GM23248 (cell line): ENCODE data around the gene MTNR1A.

Experiments
- EZH2 ChIP-seq: fragments of 200-600 bp; sonication (generic); IDR thresholded peaks from 2 replicates; pipeline ENCODE4 v1.6.1; 2018; ENCODE audit warnings: antibody characterized with exemption, mild to moderate bottlenecking; ENCODE audit not compliant: insufficient read depth, poor library complexity, severe bottlenecking
- EZH2phosphoT487 ChIP-seq: fragments of 200-600 bp; sonication (generic); IDR thresholded peaks from 2 replicates; pipeline ENCODE4 v1.6.1; 2018; ENCODE audit warnings: antibody characterized with exemption, moderate library complexity, mild to moderate bottlenecking, low read depth; ENCODE audit not compliant: insufficient read depth

GRCh38 chr4:186536285-186536684, 19.1 kb downstream of the MTNR1A start:
- TF ChIP-seq EZH2phosphoT487 = no peak
- TF ChIP-seq EZH2 = no peak
